ENCODE results near the gene ASTN2.

ASTN2 gene

GRCh38 chr9:116565986-116566385, 848.9 kb downstream of the ASTN2 start:
- Histone ChIP-seq H3K36me3 (ENCODE audit: insufficient read depth, insufficient read length, low read length) (no peaks in the 10 kb centered on the region), H3K27me3 (ENCODE audit: insufficient read depth, insufficient read length) (no peaks in the 10 kb centered on the region), H3K4me1 (ENCODE audit: insufficient read depth, insufficient read length) (no peaks in the 10 kb centered on the region), H3K9me3 (ENCODE audit: insufficient read depth, low read length) (peaks cover 10% of the 10 kb centered on the region; the same call in 1 of the 2 replicates), H3K4me3 (ENCODE audit: insufficient read length, low read depth) (no peak overlapping the region), H3K9ac (ENCODE audit: insufficient read length, low read depth) (no peak overlapping the region)
- DNase-seq (ENCODE audit: low read depth, low spot score) = no peak
- TF ChIP-seq ZNF274 (IDR thresholded peaks at IDR 0.05; ENCODE audit: low read depth, low read length) (no peak), YY1 (IDR thresholded peaks at IDR 0.05; ENCODE audit: insufficient read depth, insufficient read length) (no peak), SUZ12 (IDR thresholded peaks at IDR 0.05; ENCODE audit: extremely low read depth, insufficient read depth, insufficient read length) (no peak)

- TF ChIP-seq YY1 (IDR thresholded peaks at IDR 0.05; ENCODE audit: insufficient read depth, insufficient read length) (no peak), ZNF274 (IDR thresholded peaks at IDR 0.05; ENCODE audit: low read depth, low read length) (no peak), SUZ12 (IDR thresholded peaks at IDR 0.05; ENCODE audit: extremely low read depth, insufficient read depth, insufficient read length) (no peak)
- no peak for DNase-seq (ENCODE audit: low read depth, low spot score)
- Histone ChIP-seq H3K36me3 (ENCODE audit: insufficient read depth, insufficient read length, low read length) (no peaks in the 10 kb centered on the region), H3K27me3 (ENCODE audit: insufficient read depth, insufficient read length) (no peaks in the 10 kb centered on the region), H3K4me1 (ENCODE audit: insufficient read depth, insufficient read length) (no peaks in the 10 kb centered on the region), H3K9me3 (ENCODE audit: insufficient read depth, low read length) (peaks cover 10% of the 10 kb centered on the region; the same call in 1 of the 2 replicates), H3K9ac (ENCODE audit: insufficient read length, low read depth) (no peak overlapping the region), H3K4me3 (ENCODE audit: insufficient read length, low read depth) (no peak overlapping the region)
These were observed 850.5 kb downstream of the ASTN2 start for GRCh38 chr9:116564266-116564793.

- H3K4me1 ChIP-seq (ENCODE audit: insufficient read depth, insufficient read length) = no peaks in the 10 kb centered on the region
- no peak overlapping the region for H3K9ac ChIP-seq (ENCODE audit: insufficient read length, low read depth)
- H3K9me3 ChIP-seq (ENCODE audit: insufficient read depth, low read length) = no peaks in the 10 kb centered on the region
- no peak overlapping the region for H3K4me3 ChIP-seq (ENCODE audit: insufficient read length, low read depth)
- DNase-seq (ENCODE audit: low read depth, low spot score) = no peak
- no peaks in the 10 kb centered on the region for H3K27me3 ChIP-seq (ENCODE audit: insufficient read depth, insufficient read length)
- no peaks in the 10 kb centered on the region for H3K36me3 ChIP-seq (ENCODE audit: insufficient read depth, insufficient read length, low read length)
- TF ChIP-seq ZNF274 (IDR thresholded peaks at IDR 0.05; ENCODE audit: low read depth, low read length) = no peak
- TF ChIP-seq SUZ12 (IDR thresholded peaks at IDR 0.05; ENCODE audit: extremely low read depth, insufficient read depth, insufficient read length) = no peak
- TF ChIP-seq YY1 (IDR thresholded peaks at IDR 0.05; ENCODE audit: insufficient read depth, insufficient read length) = no peak
These were observed 855.9 kb downstream of the ASTN2 start for GRCh38 chr9:116558818-116559540.

GRCh38 chr9:116558035-116558434, 856.8 kb downstream of the ASTN2 start:
- no peak overlapping the region for H3K4me3 ChIP-seq (ENCODE audit: insufficient read length, low read depth)
- TF ChIP-seq YY1 (IDR thresholded peaks at IDR 0.05; ENCODE audit: insufficient read depth, insufficient read length) (no peak), SUZ12 (IDR thresholded peaks at IDR 0.05; ENCODE audit: extremely low read depth, insufficient read depth, insufficient read length) (no peak), ZNF274 (IDR thresholded peaks at IDR 0.05; ENCODE audit: low read depth, low read length) (no peak)
- DNase-seq (ENCODE audit: low read depth, low spot score) = no peak
- H3K9me3 ChIP-seq (ENCODE audit: insufficient read depth, low read length) = no peaks in the 10 kb centered on the region
- H3K27me3 ChIP-seq (ENCODE audit: insufficient read depth, insufficient read length) = no peaks in the 10 kb centered on the region
- H3K36me3 ChIP-seq (ENCODE audit: insufficient read depth, insufficient read length, low read length) = no peaks in the 10 kb centered on the region
- H3K9ac ChIP-seq (ENCODE audit: insufficient read length, low read depth) = no peak overlapping the region
- no peaks in the 10 kb centered on the region for H3K4me1 ChIP-seq (ENCODE audit: insufficient read depth, insufficient read length)

- no peak for TF ChIP-seq ZNF274 (IDR thresholded peaks at IDR 0.05; ENCODE audit: low read depth, low read length)
- TF ChIP-seq SUZ12 (IDR thresholded peaks at IDR 0.05; ENCODE audit: extremely low read depth, insufficient read depth, insufficient read length) = no peak
- no peak for TF ChIP-seq YY1 (IDR thresholded peaks at IDR 0.05; ENCODE audit: insufficient read depth, insufficient read length)
- H3K9ac ChIP-seq (ENCODE audit: insufficient read length, low read depth) = no peak overlapping the region
- DNase-seq (ENCODE audit: low read depth, low spot score) = no peak
These were observed 859.2 kb downstream of the ASTN2 start for GRCh38 chr9:116555556-116556155.

GRCh38 chr9:116555119-116555518, 859.7 kb downstream of the ASTN2 start:
- H3K36me3 ChIP-seq (ENCODE audit: insufficient read depth, insufficient read length, low read length) = no peaks in the 10 kb centered on the region
- DNase-seq (ENCODE audit: low read depth, low spot score) = no peak
- no peak overlapping the region for H3K9ac ChIP-seq (ENCODE audit: insufficient read length, low read depth)
- H3K27me3 ChIP-seq (ENCODE audit: insufficient read depth, insufficient read length) = no peaks in the 10 kb centered on the region
- H3K9me3 ChIP-seq (ENCODE audit: insufficient read depth, low read length) = no peaks in the 10 kb centered on the region
- H3K4me3 ChIP-seq (ENCODE audit: insufficient read length, low read depth) = no peak overlapping the region
- TF ChIP-seq ZNF274 (IDR thresholded peaks at IDR 0.05; ENCODE audit: low read depth, low read length) (no peak), SUZ12 (IDR thresholded peaks at IDR 0.05; ENCODE audit: extremely low read depth, insufficient read depth, insufficient read length) (no peak), YY1 (IDR thresholded peaks at IDR 0.05; ENCODE audit: insufficient read depth, insufficient read length) (no peak)
- H3K4me1 ChIP-seq (ENCODE audit: insufficient read depth, insufficient read length) = no peaks in the 10 kb centered on the region

More at GRCh38 chr9:116555556-116556155, 859.2 kb downstream of the ASTN2 start:
- H3K4me3 ChIP-seq (ENCODE audit: insufficient read length, low read depth) = no peak overlapping the region
- H3K27me3 ChIP-seq (ENCODE audit: insufficient read depth, insufficient read length) = no peaks in the 10 kb centered on the region
- no peaks in the 10 kb centered on the region for H3K4me1 ChIP-seq (ENCODE audit: insufficient read depth, insufficient read length)
- no peaks in the 10 kb centered on the region for H3K9me3 ChIP-seq (ENCODE audit: insufficient read depth, low read length)
- H3K36me3 ChIP-seq (ENCODE audit: insufficient read depth, insufficient read length, low read length) = no peaks in the 10 kb centered on the region

All from NT2/D1 (cell line).